Caco-2 (cell line): Measurements from ENCODE around the gene CFAP298. TPM values are rescaled to one million over a fixed set of nuclear protein-coding genes. Genes with fewer than 3 reads are reported as not detected.
"Not testable (repeated sequence)": the region's sequence is repeated elsewhere in the genome, so short reads cannot be mapped to it uniquely, and the experiment has no call there.

Experiments used
- BruUV-seq: library from RNA; stranded (reverse); fragments of 400-500 nt; replicated peaks from 2 replicates; lab custom pipeline; 2021; lab: Mats Ljungman, UMichigan
- CTCF ChIA-PET: fragments of 300-600 bp; sonication (Branson Sonifier 250); formaldehyde crosslinking; loops from one replicate; lab custom pipeline; 2022; ENCODE audit warnings: antibody characterized with exemption; lab: Charles Lee
- POLR2A ChIA-PET: fragments of 300-600 bp; sonication (Branson Sonifier 250); formaldehyde crosslinking; loops from one replicate; lab custom pipeline; 2022; ENCODE audit warnings: antibody characterized with exemption; lab: Charles Lee
- DNase-seq, 2 experiments: peaks; one replicate each; pipeline versions ENCODE4 v3.0.0 to v3.0.0-alpha.2; 2020 to 2022
- H3K27me3 ChIP-seq: replicated peaks from 2 replicates; pipeline ENCODE4 v1.6.0; 2011; ENCODE audit warnings: low read length; ENCODE audit not compliant: control insufficient read depth, insufficient read depth
- H3K36me3 ChIP-seq: 2 replicates; pipeline ENCODE4 v1.5.1; 2011; ENCODE audit warnings: low read length; ENCODE audit not compliant: control insufficient read depth, insufficient read depth
- H3K4me1 ChIP-seq: fragments of 250-450 bp; sonication (Bioruptor Pico); 2 replicates; pipeline ENCODE4 v1.5.1; 2020; ENCODE audit warnings: mild to moderate bottlenecking
- H3K4me3 ChIP-seq: 2 replicates; pipeline ENCODE4 v1.5.1; 2011; ENCODE audit warnings: low read depth, mild to moderate bottlenecking, control low read depth, low read length
- H3K9me3 ChIP-seq: fragments of 250-450 bp; sonication (Bioruptor Pico); 2 replicates; pipeline ENCODE4 v1.5.1; 2020; ENCODE audit warnings: mild to moderate bottlenecking, moderate library complexity
- H3K27ac Mint-ChIP-seq: one replicate; pipeline ENCODE4 v1.8.0; 2022; ENCODE audit warnings: mixed read lengths; ENCODE audit not compliant: unreplicated experiment
- H3K27me3 Mint-ChIP-seq: one replicate; pipeline ENCODE4 v1.8.0; 2022; ENCODE audit warnings: mixed read lengths; ENCODE audit not compliant: insufficient read depth, unreplicated experiment
- H3K36me3 Mint-ChIP-seq: one replicate; pipeline ENCODE4 v1.8.0; 2022; ENCODE audit warnings: mild to moderate bottlenecking, mixed read lengths; ENCODE audit not compliant: insufficient read depth, unreplicated experiment
- H3K4me1 Mint-ChIP-seq: one replicate; pipeline ENCODE4 v1.8.0; 2022; ENCODE audit warnings: low read depth, mixed read lengths; ENCODE audit not compliant: unreplicated experiment
- H3K4me3 Mint-ChIP-seq: one replicate; pipeline ENCODE4 v1.8.0; 2022; ENCODE audit warnings: mild to moderate bottlenecking, moderate library complexity, mixed read lengths; ENCODE audit not compliant: unreplicated experiment
- H3K9me3 Mint-ChIP-seq: one replicate; pipeline ENCODE4 v1.8.0; 2022; ENCODE audit warnings: mixed read lengths; ENCODE audit not compliant: unreplicated experiment
- CTCF ChIP-seq, 2 experiments: fragments of 200-600 bp in 1 of 2; IDR thresholded peaks; 1 replicate in 1 of 2; 2 replicates in 1 of 2; pipeline versions ENCODE4 v1.5.1 to v1.8.0; 2011 to 2022; ENCODE audit warnings: antibody characterized with exemption in 1 of 2, control low read depth in 1 of 2, inconsistent platforms in 1 of 2, low read depth in 1 of 2, low read length in 1 of 2, mild to moderate bottlenecking in 1 of 2, moderate library complexity in 1 of 2; ENCODE audit not compliant: insufficient read depth in 1 of 2, severe bottlenecking in 1 of 2, unreplicated experiment in 1 of 2
- intact Hi-C: fragments of 100-400 bp; cut with micrococcal nuclease; formaldehyde crosslinking; loops from one replicate; pipeline ENCODE4 v1.10.0; 2022; ENCODE audit not compliant: unreplicated experiment
- total RNA-seq: library from RNA; stranded (reverse); gene quantifications from 2 replicates; pipeline ENCODE4 v1.2.3, GENCODE V29; 2022

CFAP298 gene
- total RNA-seq, 1 experiment from 2014 or later, result 54.5 TPM

GRCh38 chr21:32641710-32642698 lies 29.8 kb upstream of the CFAP298 start:
- ChIA-PET CTCF (no interaction called here), POLR2A (no interaction called here)
- Histone ChIP-seq H3K36me3 (no peaks in the 10 kb centered on the region), H3K27me3 (no peaks in the 10 kb centered on the region), H3K4me1 (no peaks in the 10 kb centered on the region), H3K9me3 (no peaks in the 10 kb centered on the region), H3K4me3 (no peak overlapping the region)
- no peak overlapping the region for H3K27ac Mint-ChIP-seq
- no peaks in the 10 kb centered on the region for H3K27me3 Mint-ChIP-seq
- BruUV-seq, result no TSS peak
- TF ChIP-seq CTCF (IDR thresholded peaks at IDR 0.05; ENCODE audit: insufficient read depth in 1 of 2, low read depth in 1 of 2, low read length in 1 of 2, severe bottlenecking in 1 of 2, unreplicated experiment in 1 of 2), result no peak
- H3K4me3 Mint-ChIP-seq, result no peak overlapping the region
- no peak for DNase-seq
- H3K4me1 Mint-ChIP-seq, result no peaks in the 10 kb centered on the region
- H3K36me3 Mint-ChIP-seq, result peaks cover 6% of the 10 kb centered on the region
- intact Hi-C loops, result no loop called here
- no peaks in the 10 kb centered on the region for H3K9me3 Mint-ChIP-seq

GRCh38 chr21:32626621-32627196 lies 14.5 kb upstream of the CFAP298 start:
- H3K36me3 ChIP-seq, result no peaks in the 10 kb centered on the region
- H3K9me3 Mint-ChIP-seq, result no peaks in the 10 kb centered on the region
- no peak for TF ChIP-seq CTCF (IDR thresholded peaks at IDR 0.05; ENCODE audit: insufficient read depth in 1 of 2, low read depth in 1 of 2, low read length in 1 of 2, severe bottlenecking in 1 of 2, unreplicated experiment in 1 of 2)
- no TSS peak for BruUV-seq
- H3K4me1 ChIP-seq, result no peaks in the 10 kb centered on the region
- DNase-seq, result no peak
- intact Hi-C loops, result no loop called here
- H3K27ac Mint-ChIP-seq, result no peak overlapping the region
- H3K4me3 Mint-ChIP-seq, result no peak overlapping the region
- no peaks in the 10 kb centered on the region for H3K4me1 Mint-ChIP-seq
- H3K27me3 ChIP-seq, result no peaks in the 10 kb centered on the region
- H3K9me3 ChIP-seq, result no peaks in the 10 kb centered on the region
- H3K27me3 Mint-ChIP-seq, result peaks cover 1% of the 10 kb centered on the region
- ChIA-PET CTCF (no interaction called here), POLR2A (no interaction called here)
- H3K36me3 Mint-ChIP-seq, result no peaks in the 10 kb centered on the region
- H3K4me3 ChIP-seq, result no peak overlapping the region

GRCh38 chr21:32618218-32618617 lies 6.0 kb upstream of the CFAP298 start:
- POLR2A ChIA-PET, intact Hi-C loops, H3K9me3 Mint-ChIP-seq, CTCF ChIA-PET, H3K27ac Mint-ChIP-seq, H3K4me1 Mint-ChIP-seq, BruUV-seq, H3K27me3 ChIP-seq, H3K36me3 ChIP-seq, H3K4me1 ChIP-seq, H3K4me3 Mint-ChIP-seq, H3K36me3 Mint-ChIP-seq, DNase-seq, H3K9me3 ChIP-seq, H3K4me3 ChIP-seq: not testable (repeated sequence)
- H3K27me3 Mint-ChIP-seq, result peaks cover 12% of the 10 kb centered on the region
